ENCODE results near the gene TUT1. TPM values are rescaled to one million over a fixed set of nuclear protein-coding genes. Genes with fewer than 3 reads are reported as not detected.

Gene TUT1, protein sequence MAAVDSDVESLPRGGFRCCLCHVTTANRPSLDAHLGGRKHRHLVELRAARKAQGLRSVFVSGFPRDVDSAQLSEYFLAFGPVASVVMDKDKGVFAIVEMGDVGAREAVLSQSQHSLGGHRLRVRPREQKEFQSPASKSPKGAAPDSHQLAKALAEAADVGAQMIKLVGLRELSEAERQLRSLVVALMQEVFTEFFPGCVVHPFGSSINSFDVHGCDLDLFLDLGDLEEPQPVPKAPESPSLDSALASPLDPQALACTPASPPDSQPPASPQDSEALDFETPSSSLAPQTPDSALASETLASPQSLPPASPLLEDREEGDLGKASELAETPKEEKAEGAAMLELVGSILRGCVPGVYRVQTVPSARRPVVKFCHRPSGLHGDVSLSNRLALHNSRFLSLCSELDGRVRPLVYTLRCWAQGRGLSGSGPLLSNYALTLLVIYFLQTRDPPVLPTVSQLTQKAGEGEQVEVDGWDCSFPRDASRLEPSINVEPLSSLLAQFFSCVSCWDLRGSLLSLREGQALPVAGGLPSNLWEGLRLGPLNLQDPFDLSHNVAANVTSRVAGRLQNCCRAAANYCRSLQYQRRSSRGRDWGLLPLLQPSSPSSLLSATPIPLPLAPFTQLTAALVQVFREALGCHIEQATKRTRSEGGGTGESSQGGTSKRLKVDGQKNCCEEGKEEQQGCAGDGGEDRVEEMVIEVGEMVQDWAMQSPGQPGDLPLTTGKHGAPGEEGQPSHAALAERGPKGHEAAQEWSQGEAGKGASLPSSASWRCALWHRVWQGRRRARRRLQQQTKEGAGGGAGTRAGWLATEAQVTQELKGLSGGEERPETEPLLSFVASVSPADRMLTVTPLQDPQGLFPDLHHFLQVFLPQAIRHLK
- total RNA-seq (10 to 100 TPM in 5 of 7 donors, 1 to 10 TPM in 2; 6.9 to 27.3 (median 21.1) TPM), polyA plus RNA-seq (10 to 100 TPM in 1 of 2 donors, 1 to 10 TPM in 1; 5.9 to 18.3 TPM)
- long read RNA-seq, donor 1, transcript TUT1-202 (9 exons, 2,826 nt): major isoform, 54 of 111 reads
- long read RNA-seq, donor 1, partial matches to known transcripts: 31 of 111 reads
- long read RNA-seq, donor 1, other reads (novel, unspliced or antisense): 26 of 111 reads
- long read RNA-seq, donor 2, partial matches to known transcripts: 0 of 5 reads
- long read RNA-seq, donor 2, other reads (novel, unspliced or antisense): 0 of 5 reads
- long read RNA-seq, donor 3, transcript TUT1-202 (9 exons, 2,826 nt): major isoform, 29 of 61 reads
- long read RNA-seq, donor 3, partial matches to known transcripts: 13 of 61 reads
- long read RNA-seq, donor 3, other reads (novel, unspliced or antisense): 16 of 61 reads

GRCh38 chr11:62591448-62592145 lies at the start of gene TUT1:
TSS of gene TUT1 (minus strand) at chr11:62591523. CDS start at chr11:62591485, 38 bp downstream.
- Histone ChIP-seq H3K36me3 (no peaks in the 10 kb centered on the region), H3K4me3 (peak within 1 kb of the TSS; percentile 86), H3K4me1 (ENCODE audit: insufficient read depth) (peaks cover 3% of the 10 kb centered on the region), H3K27me3 (no peaks in the 10 kb centered on the region), H3K27ac (peak within 1 kb of the TSS; percentile 80 to 88), H3K9me3 (no peaks in the 10 kb centered on the region)
- peak; percentile 93 to 97 (median 95) for DNase-seq
- WGBS, 3 donors: 0% methylated on average over 58 of the region's 58 CpGs
- intact Hi-C loops (cut with DNase I): loop anchor here in 1 of 4 donors (10.0 kb wide), 1 partner anchor 103 kb away; no protein-coding TSS in a partner anchor
- peak; percentile 5 for TF ChIP-seq EP300 (IDR thresholded peaks at IDR 0.05)
- TF ChIP-seq, protein P1, sequence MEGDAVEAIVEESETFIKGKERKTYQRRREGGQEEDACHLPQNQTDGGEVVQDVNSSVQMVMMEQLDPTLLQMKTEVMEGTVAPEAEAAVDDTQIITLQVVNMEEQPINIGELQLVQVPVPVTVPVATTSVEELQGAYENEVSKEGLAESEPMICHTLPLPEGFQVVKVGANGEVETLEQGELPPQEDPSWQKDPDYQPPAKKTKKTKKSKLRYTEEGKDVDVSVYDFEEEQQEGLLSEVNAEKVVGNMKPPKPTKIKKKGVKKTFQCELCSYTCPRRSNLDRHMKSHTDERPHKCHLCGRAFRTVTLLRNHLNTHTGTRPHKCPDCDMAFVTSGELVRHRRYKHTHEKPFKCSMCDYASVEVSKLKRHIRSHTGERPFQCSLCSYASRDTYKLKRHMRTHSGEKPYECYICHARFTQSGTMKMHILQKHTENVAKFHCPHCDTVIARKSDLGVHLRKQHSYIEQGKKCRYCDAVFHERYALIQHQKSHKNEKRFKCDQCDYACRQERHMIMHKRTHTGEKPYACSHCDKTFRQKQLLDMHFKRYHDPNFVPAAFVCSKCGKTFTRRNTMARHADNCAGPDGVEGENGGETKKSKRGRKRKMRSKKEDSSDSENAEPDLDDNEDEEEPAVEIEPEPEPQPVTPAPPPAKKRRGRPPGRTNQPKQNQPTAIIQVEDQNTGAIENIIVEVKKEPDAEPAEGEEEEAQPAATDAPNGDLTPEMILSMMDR (IDR thresholded peaks at IDR 0.05): no peak
- TF ChIP-seq POLR2A (IDR thresholded peaks at IDR 0.05): peak; percentile 91

- TF ChIP-seq EP300 (IDR thresholded peaks at IDR 0.05): no peak
- TF ChIP-seq, protein P1 (IDR thresholded peaks at IDR 0.05): no peak
- no peak for TF ChIP-seq POLR2A (IDR thresholded peaks at IDR 0.05)
- Histone ChIP-seq H3K36me3 (no peaks in the 10 kb centered on the region), H3K4me3 (no peak overlapping the region), H3K4me1 (ENCODE audit: insufficient read depth) (no peaks in the 10 kb centered on the region), H3K9me3 (no peaks in the 10 kb centered on the region), H3K27ac (no peak overlapping the region), H3K27me3 (no peaks in the 10 kb centered on the region)
- WGBS, 3 donors: 80 to 89% (median 82%) methylated on average over 6 of the region's 6 CpGs
- no peak for DNase-seq
- intact Hi-C loops (cut with DNase I): no loop called here
These were observed 41.2 kb upstream of the TUT1 start for GRCh38 chr11:62632492-62632891.

DNA sequence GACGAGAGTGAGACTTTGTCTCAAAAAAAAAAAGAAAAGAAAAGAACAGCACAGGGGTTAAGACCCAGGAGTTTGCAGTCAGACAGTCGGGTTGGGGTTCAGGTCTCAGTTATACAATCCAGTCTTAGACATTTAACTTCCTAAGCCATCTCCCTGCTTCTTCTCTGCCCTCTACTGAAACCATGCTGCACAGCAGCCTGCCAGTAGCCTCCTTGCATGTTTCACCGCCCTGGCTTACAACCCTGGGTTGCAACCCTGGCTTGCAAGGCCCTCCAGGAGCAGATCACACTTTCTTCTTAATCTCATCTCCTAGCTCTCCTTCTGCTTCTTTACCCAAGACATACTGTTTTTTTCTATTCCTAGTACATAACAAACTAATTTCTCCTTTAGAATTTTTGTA lies 36.4 kb upstream of the TUT1 start:
- H3K4me3 ChIP-seq: no peak overlapping the region
- H3K9me3 ChIP-seq: no peaks in the 10 kb centered on the region
- no peaks in the 10 kb centered on the region for H3K4me1 ChIP-seq (ENCODE audit: insufficient read depth)
- intact Hi-C loops (cut with DNase I): no loop called here
- no peaks in the 10 kb centered on the region for H3K27me3 ChIP-seq
- no peak for TF ChIP-seq POLR2A (IDR thresholded peaks at IDR 0.05)
- no peak overlapping the region for H3K27ac ChIP-seq
- WGBS, 3 donors: 77 to 84% (median 78%) methylated on average over 3 of the region's 3 CpGs
- no peak for DNase-seq
- H3K36me3 ChIP-seq: no peaks in the 10 kb centered on the region

GRCh38 chr11:62622476-62623089 lies 31.3 kb upstream of the TUT1 start:
- TF ChIP-seq, protein P1 (IDR thresholded peaks at IDR 0.05): no peak
- TF ChIP-seq POLR2A (IDR thresholded peaks at IDR 0.05) (no peak), EP300 (IDR thresholded peaks at IDR 0.05) (no peak)
- H3K36me3 ChIP-seq: no peaks in the 10 kb centered on the region
- no peaks in the 10 kb centered on the region for H3K27me3 ChIP-seq
- peak overlapping the region; percentile 76 for H3K4me3 ChIP-seq
- 76 to 82% (median 76%) methylated on average over 7 of the region's 7 CpGs for WGBS, 3 donors
- DNase-seq: no peak
- peaks cover 1% of the 10 kb centered on the region for H3K4me1 ChIP-seq (ENCODE audit: insufficient read depth)
- intact Hi-C loops (cut with DNase I): loop anchor here in 1 of 4 donors (2.0 kb wide), 1 partner anchor 24 kb away; the partner anchor contains the start of gene GANAB
- peak overlapping the region; percentile 11 to 69 for H3K27ac ChIP-seq
- H3K9me3 ChIP-seq: no peaks in the 10 kb centered on the region
